ENCODE data around the gene MELTF.

The MELTF gene

DNA sequence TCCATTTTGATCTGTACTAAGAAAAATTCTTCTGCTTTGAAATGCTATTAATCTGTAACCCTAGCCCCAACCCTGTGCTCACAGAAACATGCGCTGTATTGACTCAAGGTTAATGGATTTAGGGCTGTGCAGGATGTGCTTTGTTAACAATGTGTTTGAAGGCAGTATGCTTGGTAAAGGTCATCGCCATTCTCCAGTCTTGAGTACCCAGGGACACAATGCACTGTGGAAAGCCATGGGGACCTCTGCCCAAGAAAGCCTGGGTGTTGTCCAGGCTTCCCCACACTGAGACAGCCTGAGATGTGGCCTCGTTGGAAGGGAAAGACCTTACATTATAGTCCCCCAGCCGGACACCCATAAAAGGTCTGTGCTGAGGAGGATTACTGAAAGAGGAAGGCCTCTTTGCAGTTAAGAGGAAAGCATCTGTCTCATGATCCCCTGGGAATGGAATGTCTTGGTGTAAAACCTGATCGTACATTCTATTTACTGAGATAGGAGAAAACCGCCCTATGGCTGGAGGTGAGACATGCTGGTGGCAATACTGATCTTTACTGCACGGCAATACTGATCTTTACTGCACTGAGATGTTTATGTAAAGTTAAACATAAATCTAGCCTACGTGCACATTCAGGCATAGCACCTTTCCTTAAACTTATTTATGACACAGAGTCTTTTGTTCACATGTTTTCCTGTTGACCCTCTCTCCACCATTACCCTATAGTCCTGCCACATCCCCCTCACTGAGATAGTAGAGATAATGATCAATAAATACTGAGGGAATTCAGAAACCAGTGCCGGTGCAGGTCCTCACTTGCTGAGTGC lies 67.3 kb downstream of the MELTF start:
- H3K9me3 ChIP-seq (ENCODE audit: control insufficient read depth in 5 of 5, low read length in 5 of 5): no peaks in the 10 kb centered on the region
- H3K27me3 ChIP-seq (ENCODE audit: control insufficient read depth in 5 of 5, insufficient read depth in 4 of 5, low read length in 5 of 5): no peaks in the 10 kb centered on the region
- H3K36me3 ChIP-seq (ENCODE audit: control insufficient read depth in 5 of 5, insufficient read depth in 5 of 5, low read length in 5 of 5): peaks cover 0 to 4% (median 0%) of the 10 kb centered on the region in 5 donors
- no peak overlapping the region for H3K9ac ChIP-seq (ENCODE audit: low read length in 5 of 5)
- H3K27ac ChIP-seq (ENCODE audit: low read depth, low read length): no peak overlapping the region
- H3K4me3 ChIP-seq (ENCODE audit: low read depth in 1 of 5, low read length in 5 of 5): no peak overlapping the region
- peaks cover 0 to under 1% (median 0%) of the 10 kb centered on the region in 5 donors for H3K4me1 ChIP-seq (ENCODE audit: control insufficient read depth in 5 of 5, insufficient read depth in 5 of 5, low read length in 5 of 5)

DNA sequence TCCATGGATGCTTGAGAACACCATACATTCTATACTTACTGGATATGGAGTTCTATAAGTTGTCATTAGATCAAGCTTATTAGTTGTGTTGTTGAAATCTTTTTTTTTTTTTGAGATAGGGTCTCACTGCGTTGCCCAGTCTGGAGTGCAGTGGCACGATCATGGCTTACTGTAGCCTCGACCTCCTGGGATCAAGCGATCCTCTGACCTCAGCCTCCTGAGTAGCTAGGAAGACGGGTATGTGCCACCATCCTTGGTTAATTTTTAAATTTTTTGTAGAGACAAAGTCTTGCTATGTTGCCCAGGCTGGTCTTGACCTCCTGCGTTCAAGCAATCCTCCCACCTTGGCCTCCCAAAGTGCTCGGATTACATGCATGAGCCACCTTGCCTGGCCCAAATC lies 74.8 kb downstream of the MELTF start:
- Histone ChIP-seq H3K4me3 (ENCODE audit: low read depth in 1 of 5, low read length in 5 of 5) (no peak overlapping the region), H3K9me3 (ENCODE audit: control insufficient read depth in 5 of 5, low read length in 5 of 5) (no peaks in the 10 kb centered on the region), H3K27me3 (ENCODE audit: control insufficient read depth in 5 of 5, insufficient read depth in 4 of 5, low read length in 5 of 5) (no peaks in the 10 kb centered on the region), H3K27ac (ENCODE audit: low read depth, low read length) (no peak overlapping the region), H3K36me3 (ENCODE audit: control insufficient read depth in 5 of 5, insufficient read depth in 5 of 5, low read length in 5 of 5) (peaks cover 0 to 9% (median 8%) of the 10 kb centered on the region in 5 donors), H3K9ac (ENCODE audit: low read length in 5 of 5) (no peak overlapping the region), H3K4me1 (ENCODE audit: control insufficient read depth in 5 of 5, insufficient read depth in 5 of 5, low read length in 5 of 5) (no peaks in the 10 kb centered on the region)

Data from subcutaneous abdominal adipose tissue (tissue), 5 donors.